ENCODE measurements around the gene NDUFV1.

NDUFV1 gene

DNA sequence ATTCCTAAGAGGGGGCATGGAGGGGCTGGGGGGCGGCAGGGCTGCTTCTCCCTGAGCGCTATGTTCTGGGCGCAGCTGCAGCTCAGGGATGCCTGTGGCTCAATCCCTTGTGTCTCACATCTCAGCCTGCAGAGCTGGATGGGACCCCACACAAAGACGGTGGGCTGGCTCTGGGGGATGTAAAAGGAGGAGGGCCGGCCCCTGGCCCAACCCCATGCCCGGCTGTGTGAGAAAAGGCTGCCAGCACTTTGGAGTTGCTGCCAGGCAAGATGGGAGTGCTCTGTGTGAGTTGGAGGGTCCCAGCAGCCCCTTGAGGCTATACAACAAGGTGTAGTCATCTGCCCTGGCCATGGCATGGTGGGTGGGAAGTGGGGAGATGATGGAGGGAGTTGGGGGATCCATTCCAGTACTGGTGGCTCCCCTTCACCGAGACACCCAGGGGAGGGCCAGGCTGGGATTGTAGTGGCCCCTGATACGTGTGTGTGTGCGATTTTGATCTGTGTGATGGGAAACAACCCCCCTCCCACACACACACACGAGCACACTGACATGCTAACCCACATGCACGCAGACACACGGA lies 34.1 kb downstream of the NDUFV1 start:
- DNase-seq (ENCODE audit: low spot score), result no peak

- no peak for DNase-seq (ENCODE audit: low spot score)
These were observed 34.8 kb downstream of the NDUFV1 start for GRCh38 chr11:67641338-67642172.

- no peak for DNase-seq (ENCODE audit: low spot score)
These were observed 35.7 kb downstream of the NDUFV1 start for GRCh38 chr11:67642173-67643120.

- no peak for DNase-seq (ENCODE audit: low spot score)
These were observed 37.3 kb downstream of the NDUFV1 start for GRCh38 chr11:67644042-67644441.

DNA sequence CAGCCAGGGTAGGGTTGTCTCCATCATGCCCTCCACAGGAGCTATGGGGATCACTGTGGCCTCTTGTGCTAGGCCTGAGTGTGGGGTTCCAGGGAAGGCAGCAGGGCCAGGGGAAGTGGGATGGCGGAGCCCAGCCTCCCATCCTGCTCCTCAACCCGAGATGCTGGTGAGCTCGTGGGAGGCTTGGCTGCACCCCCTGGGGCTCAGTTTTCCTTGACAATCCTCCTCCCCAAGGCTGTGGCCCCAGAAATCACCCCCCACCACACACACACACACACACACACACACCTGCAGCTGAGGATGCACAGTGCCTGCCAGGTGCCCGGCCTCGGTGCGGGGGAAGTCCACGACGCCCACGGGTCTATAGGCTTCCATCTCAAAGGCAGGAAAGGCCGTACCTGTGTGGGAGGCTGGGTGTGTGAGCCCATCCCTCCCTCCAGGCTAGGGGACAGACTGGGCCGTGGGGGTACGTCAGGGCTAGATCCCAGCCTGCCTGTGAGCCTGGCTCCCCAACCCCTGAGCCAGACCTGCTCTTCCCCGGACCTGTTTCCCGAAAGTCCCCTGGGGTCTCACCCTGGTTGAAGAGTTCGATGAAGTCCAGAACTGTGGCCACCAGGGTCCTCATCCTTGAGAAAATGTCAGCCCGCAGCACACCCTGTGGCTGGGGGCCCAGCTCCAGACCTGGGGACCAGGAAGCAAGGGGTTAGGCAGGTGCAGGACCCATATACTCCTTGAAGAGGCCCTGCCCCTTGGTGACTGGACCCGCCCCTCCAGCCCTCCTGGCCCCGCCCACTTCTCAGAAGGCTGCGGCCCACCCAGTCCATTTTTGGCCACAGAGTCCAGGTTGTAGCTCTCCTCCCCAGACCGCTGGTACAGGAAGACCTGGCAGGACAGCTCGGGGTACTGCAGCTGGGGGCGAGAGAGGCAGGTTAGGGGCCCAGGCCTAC lies 38.0 kb downstream of the NDUFV1 start:
- DNase-seq (ENCODE audit: low spot score), result no peak

- no peak for DNase-seq (ENCODE audit: low spot score)
These were observed 39.1 kb downstream of the NDUFV1 start for GRCh38 chr11:67645521-67646461.

DNA sequence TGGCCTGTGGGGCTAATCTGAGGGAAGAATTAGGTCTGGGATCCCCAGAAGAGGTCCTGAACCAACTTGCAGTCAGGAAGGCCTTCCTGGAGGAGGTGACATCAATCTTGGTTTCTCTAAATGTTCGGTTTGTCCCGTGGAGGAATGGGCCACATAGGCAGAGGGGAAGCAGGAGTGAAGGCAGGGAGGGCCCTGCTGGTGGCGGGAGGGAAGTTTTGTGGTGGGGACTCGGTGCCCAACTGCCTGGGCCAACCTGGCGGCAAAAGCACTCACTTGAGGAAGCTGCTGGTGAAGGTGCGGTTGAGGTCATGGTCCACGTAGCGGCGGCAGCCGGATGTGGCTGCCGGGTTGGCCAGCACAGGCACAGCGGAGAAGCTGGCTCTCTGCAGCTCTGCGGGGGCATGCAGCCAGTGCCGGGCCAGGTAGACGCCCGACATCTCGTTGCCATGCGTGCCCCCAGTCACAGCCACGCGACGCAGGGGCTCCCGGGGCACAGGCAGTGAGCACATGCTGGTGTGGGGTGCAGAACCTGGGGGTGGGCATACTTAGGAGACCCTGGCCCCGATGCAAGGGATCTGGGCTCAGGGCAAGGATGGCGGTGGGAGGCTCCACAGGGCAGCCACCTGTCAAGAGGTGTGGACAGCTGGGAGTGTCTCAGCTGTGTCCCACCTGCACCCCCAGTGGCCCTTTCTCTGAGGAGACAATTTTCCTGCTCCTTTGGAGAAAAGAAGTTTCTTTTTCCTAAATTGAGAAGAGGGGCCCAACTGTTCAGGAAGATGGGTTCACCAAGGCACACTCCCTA lies 40.0 kb downstream of the NDUFV1 start:
- DNase-seq (ENCODE audit: low spot score), result no peak

DNA sequence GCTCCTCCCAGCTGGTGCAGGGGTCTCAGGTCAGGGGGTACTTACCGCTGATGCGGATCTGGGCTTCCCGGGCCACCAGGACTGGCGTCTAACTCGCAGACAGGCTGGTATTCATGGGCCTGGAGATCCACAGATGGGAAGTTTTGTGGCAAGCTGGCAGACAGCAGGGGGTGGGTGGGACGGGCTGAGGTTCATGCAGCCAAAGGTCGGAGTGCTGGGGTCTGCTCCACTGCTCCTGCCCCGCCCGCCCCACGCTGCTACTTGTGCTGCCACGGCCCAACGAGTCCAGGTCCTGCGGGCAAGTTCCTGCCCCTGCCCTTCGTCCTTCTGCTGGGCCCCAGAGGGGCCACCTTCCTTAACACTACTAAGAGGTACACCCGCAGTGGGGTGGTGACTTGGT lies 40.7 kb downstream of the NDUFV1 start:
- no peak for DNase-seq (ENCODE audit: low spot score)

GRCh38 chr11:67648140-67648795 lies 41.5 kb downstream of the NDUFV1 start:
- DNase-seq (ENCODE audit: low spot score), result no peak

GRCh38 chr11:67648796-67649613 lies 42.3 kb downstream of the NDUFV1 start:
- DNase-seq (ENCODE audit: low spot score), result no peak

DNA sequence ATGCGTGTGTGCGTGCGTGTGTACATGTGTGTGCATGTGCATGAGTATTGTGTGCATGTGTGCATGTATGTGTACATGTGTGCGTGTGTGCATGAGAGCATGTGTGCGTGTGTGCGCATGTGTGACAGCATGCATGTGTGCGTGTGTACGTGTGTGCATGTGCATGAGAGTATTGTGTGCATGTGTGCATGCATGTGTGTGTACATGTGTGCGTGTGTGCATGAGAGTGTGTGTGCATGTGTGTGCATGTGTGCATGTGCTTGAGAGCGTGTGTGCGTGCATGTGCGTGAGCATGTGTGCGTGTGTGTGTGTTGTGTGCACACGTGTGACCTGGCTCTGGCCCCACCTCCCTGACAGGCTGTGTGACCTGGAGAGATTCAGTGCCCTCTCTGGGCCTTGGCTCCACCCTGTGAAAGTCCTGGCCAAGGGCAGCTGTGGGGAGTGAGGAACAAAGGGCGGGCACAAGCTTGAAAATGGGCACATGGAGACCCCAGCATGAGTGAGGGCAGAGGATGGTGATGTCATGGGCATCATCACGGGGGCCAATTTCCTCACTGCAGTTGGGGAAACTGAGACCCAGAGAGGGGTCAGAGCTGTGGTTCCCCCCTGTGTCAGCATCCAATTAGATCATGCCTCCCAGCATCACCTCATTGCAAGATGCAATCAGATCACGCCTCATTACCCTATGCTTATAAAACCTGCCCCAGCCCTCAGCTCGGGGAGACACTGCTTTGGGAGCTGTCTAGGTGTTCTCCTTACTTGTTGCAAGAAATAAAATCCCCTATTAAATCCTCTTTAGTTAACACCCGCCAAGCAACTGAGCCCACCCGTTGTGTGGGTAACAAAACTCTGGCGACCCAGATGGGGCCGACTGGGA lies 43.1 kb downstream of the NDUFV1 start:
- no peak for DNase-seq (ENCODE audit: low spot score)

GRCh38 chr11:67651976-67652781 lies 45.4 kb downstream of the NDUFV1 start:
- no peak for DNase-seq (ENCODE audit: low spot score)

GRCh38 chr11:67652965-67653845 lies 46.5 kb downstream of the NDUFV1 start:
- DNase-seq (ENCODE audit: low spot score), result no peak

GRCh38 chr11:67654225-67654624 lies 47.5 kb downstream of the NDUFV1 start:
- DNase-seq (ENCODE audit: low spot score), result no peak

DNA sequence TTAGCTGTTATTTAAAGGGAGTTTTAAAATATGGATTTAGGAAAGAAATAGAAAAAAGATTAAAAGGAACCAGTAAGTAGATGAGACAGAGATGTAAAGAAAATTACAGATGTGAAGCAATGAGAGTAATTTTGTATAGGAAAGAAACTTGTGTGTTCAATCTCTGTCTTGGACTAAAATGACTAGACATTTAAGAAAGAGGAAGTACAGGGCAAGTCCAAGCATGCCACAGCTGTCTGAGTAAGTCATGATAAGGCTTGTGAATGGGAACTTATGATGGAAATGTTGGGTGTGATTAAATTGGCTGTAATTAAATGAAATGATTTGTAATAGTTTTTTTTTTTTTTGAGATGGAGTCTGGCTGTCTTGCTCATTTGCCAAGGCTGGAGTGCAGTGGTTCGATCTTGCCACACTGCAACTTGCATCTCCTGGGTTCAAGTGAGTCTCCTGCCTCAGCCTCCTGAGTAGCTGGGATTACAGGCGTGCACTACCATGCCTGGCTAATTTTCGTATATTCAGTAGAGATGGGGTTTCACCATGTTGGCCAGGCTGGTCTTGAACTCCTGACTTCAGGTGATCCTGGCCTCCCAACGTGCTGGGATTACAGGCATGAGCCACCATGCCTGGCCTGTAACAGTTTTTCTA lies 49.7 kb downstream of the NDUFV1 start:
- no peak for DNase-seq (ENCODE audit: low spot score)
